ENCODE data around the gene ZMIZ1. TPM values are rescaled to one million over a fixed set of nuclear protein-coding genes. Genes with fewer than 3 reads are reported as not detected.

The ZMIZ1 gene
- total RNA-seq, 6 experiments from 2014 or later, result 38.6 to 60.3 (median 51.2) TPM

DNA sequence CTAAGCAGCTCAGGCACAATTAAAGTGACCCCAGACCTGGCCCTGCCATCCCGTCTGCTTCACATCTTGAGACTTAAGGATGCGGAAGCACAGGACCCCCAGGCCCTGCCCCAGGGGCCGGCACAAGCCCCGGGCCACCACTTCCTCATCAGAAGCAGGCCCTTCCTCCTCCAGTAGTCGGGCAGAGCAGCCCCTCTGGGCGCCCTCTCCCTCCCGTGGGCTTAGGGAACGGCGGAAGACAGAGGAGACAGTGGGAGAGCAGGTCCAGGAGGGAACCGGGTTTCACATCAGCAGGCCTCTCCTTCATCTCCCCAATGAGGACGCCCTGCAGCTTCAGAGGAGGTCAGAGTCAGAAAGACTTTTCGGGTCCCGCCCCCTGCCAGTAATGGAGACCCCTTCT, 142.8 kb downstream of the ZMIZ1 start:
- no peaks in the 10 kb centered on the region for H3K9me3 Mint-ChIP-seq
- no peak for DNase-seq
- H3K27ac Mint-ChIP-seq, result no peak overlapping the region

DNA sequence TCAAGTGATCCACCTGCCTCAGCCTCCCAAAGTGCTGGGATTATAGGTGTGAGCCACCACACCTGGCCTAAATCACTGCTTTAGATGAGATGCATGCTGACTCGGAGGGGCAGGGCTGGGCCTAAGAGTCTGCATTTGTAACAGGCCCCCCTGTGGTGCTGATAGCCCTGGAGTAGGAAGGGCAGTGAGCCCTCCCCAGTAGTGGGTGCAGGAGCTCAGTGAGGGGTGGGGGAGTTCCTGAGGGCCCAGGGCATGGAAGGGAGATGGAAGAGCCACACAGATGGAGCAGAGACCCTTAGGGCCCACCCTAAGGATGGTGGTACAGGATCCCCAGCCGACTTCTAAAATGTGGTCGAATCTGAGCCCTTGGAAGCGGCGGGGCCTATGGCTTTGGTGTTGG, 146.8 kb downstream of the ZMIZ1 start:
- Mint-ChIP-seq H3K27ac (no peak overlapping the region), H3K4me3 (no peak overlapping the region), H3K36me3 (ENCODE audit: low read depth) (peaks cover 30% of the 10 kb centered on the region), H3K4me1 (ENCODE audit: low read depth) (peaks cover 19% of the 10 kb centered on the region), H3K27me3 (ENCODE audit: insufficient read depth) (peaks cover 5% of the 10 kb centered on the region), H3K9me3 (no peaks in the 10 kb centered on the region)
- no peak for DNase-seq
- TF ChIP-seq, protein P1, sequence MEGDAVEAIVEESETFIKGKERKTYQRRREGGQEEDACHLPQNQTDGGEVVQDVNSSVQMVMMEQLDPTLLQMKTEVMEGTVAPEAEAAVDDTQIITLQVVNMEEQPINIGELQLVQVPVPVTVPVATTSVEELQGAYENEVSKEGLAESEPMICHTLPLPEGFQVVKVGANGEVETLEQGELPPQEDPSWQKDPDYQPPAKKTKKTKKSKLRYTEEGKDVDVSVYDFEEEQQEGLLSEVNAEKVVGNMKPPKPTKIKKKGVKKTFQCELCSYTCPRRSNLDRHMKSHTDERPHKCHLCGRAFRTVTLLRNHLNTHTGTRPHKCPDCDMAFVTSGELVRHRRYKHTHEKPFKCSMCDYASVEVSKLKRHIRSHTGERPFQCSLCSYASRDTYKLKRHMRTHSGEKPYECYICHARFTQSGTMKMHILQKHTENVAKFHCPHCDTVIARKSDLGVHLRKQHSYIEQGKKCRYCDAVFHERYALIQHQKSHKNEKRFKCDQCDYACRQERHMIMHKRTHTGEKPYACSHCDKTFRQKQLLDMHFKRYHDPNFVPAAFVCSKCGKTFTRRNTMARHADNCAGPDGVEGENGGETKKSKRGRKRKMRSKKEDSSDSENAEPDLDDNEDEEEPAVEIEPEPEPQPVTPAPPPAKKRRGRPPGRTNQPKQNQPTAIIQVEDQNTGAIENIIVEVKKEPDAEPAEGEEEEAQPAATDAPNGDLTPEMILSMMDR (IDR thresholded peaks at IDR 0.05), result no peak

More for the DNA sequence above, 142.8 kb downstream of the ZMIZ1 start:
- peaks cover 25% of the 10 kb centered on the region; the same call in 1 of the 2 replicates for H3K36me3 Mint-ChIP-seq (ENCODE audit: low read depth)
- peaks cover 6% of the 10 kb centered on the region for H3K27me3 Mint-ChIP-seq (ENCODE audit: insufficient read depth)
- no peak overlapping the region for H3K4me3 Mint-ChIP-seq
- H3K4me1 Mint-ChIP-seq (ENCODE audit: low read depth), result no peaks in the 10 kb centered on the region
- TF ChIP-seq, protein P1 (IDR thresholded peaks at IDR 0.05), result no peak

DNA sequence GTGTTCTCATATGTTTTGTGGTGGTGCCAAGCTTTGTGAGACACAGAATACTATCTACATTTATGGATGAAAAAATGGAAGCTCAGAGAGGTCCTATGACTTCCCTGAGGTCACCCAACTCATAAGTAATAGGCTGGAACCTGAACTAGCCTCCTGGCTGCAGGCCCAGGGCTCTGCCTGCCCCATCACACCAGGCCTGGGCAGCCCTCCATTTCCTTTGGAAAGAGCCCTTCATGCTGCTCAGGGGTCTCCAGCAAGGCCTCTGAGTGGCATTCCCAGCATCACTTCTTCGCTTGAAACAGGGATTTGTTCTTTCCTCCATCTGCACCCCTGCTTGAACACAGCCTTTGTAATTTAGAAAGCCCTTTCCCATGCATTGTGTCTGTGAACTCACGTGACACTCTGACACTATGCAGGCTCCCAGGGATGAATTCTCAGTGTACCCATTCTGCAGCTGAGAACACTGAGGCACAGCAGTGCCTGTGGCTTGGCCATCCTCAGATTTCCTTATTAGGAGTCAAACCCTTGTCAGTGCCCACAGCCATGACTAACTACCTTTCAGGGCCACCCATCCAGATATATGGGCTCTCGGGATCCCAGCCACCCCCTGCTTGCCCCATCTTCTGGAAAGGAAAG, 150.7 kb downstream of the ZMIZ1 start:
- Mint-ChIP-seq H3K4me1 (ENCODE audit: low read depth) (peaks cover 42% of the 10 kb centered on the region), H3K36me3 (ENCODE audit: low read depth) (peaks cover 32% of the 10 kb centered on the region), H3K9me3 (no peaks in the 10 kb centered on the region), H3K27me3 (ENCODE audit: insufficient read depth) (peaks cover 17% of the 10 kb centered on the region), H3K4me3 (no peak overlapping the region), H3K27ac (no peak overlapping the region)
- no peak for DNase-seq
- TF ChIP-seq, protein P1 (IDR thresholded peaks at IDR 0.05), result no peak

DNA sequence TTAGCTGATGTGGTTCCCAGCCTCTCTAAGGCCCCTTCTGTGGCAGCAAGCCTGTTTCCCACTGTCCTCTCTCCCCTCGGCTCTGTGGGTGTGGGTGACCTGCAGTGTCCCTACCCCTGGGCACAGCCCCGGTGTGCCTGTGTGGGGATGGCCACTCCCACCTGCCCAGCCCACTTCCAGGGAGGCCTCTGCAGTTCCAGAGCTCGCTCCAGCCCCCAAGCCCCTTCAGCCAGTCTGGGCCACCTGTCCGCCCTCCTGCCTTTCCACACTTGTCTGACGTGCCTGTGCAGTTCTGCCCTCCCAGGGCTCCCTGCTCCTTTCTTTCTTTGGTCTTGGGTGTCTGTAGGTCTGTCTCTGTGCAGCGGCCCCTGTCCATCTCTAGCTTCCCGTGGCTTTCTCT, 151.5 kb downstream of the ZMIZ1 start:
- Mint-ChIP-seq H3K36me3 (ENCODE audit: low read depth) (peaks cover 32% of the 10 kb centered on the region), H3K4me1 (ENCODE audit: low read depth) (peaks cover 46% of the 10 kb centered on the region), H3K9me3 (no peaks in the 10 kb centered on the region), H3K27ac (0 out of 2 replicates have a peak overlapping the region, but pooled peaks have one; percentile 30), H3K27me3 (ENCODE audit: insufficient read depth) (peaks cover 15% of the 10 kb centered on the region), H3K4me3 (no peak overlapping the region)
- TF ChIP-seq, protein P1 (IDR thresholded peaks at IDR 0.05), result no peak
- DNase-seq, result no peak

DNA sequence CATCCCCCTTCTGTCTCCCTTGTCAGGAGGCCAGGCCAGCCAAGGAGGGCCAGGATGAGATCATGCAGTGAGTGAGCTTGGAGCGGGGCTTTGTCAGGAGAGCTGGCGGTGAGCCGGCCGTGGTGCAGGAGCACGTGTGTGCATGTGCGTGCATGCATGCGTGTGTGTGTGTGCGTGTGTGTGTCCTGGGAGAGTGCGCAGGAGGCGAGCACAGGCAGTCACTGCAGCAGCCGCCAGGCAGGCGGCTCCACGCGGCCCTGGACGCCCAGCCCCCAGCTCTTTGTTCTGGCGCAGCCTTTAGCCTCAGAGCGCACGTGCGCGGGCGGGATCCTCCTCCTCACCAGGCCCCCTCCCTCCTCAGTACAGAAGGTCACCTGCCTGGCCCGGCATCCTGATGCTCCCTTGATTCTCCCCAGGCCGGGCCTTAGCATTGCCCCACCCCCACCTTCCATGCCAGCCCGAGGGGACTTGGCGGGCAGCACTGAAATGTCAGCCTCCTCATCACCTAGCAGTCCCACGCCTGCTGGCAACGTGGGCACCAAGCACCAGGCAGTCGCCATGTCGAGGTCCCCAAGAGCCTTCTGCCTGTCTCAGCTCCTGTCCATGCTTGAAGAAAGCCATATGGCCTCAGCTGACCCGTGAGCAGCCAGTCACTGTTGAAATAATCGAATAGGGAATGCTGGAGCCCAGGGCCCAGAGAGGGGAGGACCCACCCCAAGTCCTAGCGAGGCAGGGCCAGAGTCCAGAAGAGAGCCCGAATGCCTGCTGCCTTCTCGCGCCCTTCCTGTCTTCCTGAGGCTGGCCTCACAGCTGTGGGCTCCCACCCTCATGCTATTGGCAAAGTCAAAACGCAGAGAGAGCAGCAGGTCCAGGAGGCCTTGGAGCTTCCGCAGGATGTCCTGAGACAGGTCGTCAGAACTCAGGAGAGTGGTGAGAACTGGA, 152.6 kb downstream of the ZMIZ1 start:
- Mint-ChIP-seq H3K9me3 (no peaks in the 10 kb centered on the region), H3K27ac (peak overlapping the region; percentile 30), H3K36me3 (ENCODE audit: low read depth) (peaks cover 28% of the 10 kb centered on the region), H3K27me3 (ENCODE audit: insufficient read depth) (peaks cover 17% of the 10 kb centered on the region), H3K4me3 (no peak overlapping the region), H3K4me1 (ENCODE audit: low read depth) (peaks cover 46% of the 10 kb centered on the region)
- TF ChIP-seq, protein P1 (IDR thresholded peaks at IDR 0.05), result no peak
- DNase-seq, result peak; percentile 68

Data from HFFc6 (cell line).